ENCODE measurements around the gene PSMA8. TPM values are rescaled to one million over a fixed set of nuclear protein-coding genes. Genes with fewer than 3 reads are reported as not detected.

PSMA8 gene
- total and polyA plus RNA-seq, 2 of the 13 experiments (the other 11 are each of a cell fraction or from before 2014, with no cell fraction given): not detected

GRCh38 chr18:26103579-26103978 is 30.1 kb upstream of the PSMA8 start:
- BruUV-seq (replicated peaks): no TSS peak
- no peaks in the 10 kb centered on the region for H3K36me3 ChIP-seq (replicated peaks in 1 of 2; ENCODE audit: control insufficient read depth in 1 of 2, insufficient read depth in 2 of 2, low read length in 2 of 2)
- ATAC-seq: no peak
- no peaks in the 10 kb centered on the region for H4K20me1 ChIP-seq (ENCODE audit: insufficient read depth, low read length)
- CTCF ChIA-PET (ENCODE audit: low intra/inter-chr PET ratio, low total read pairs): no interaction called here
- WGBS (ENCODE audit: low lambda C conversion rate): 4% methylated on average over 5 of the region's 5 CpGs
- H3K79me2 ChIP-seq (ENCODE audit: insufficient read depth, low read length): no peaks in the 10 kb centered on the region
- intact Hi-C loops (cut with micrococcal nuclease; ENCODE audit: unreplicated experiment): no loop called here
- no peaks in the 10 kb centered on the region for H3K9me3 ChIP-seq (ENCODE audit: low read length)
- H3K27me3 ChIP-seq (ENCODE audit: control insufficient read depth in 1 of 2, insufficient read depth in 2 of 2, low read length in 2 of 2): no peaks in the 10 kb centered on the region
- no peak overlapping the region for H3K27ac ChIP-seq (ENCODE audit: extremely low read length, insufficient read depth, low read length)
- no peaks in the 10 kb centered on the region for H3K4me1 ChIP-seq (ENCODE audit: insufficient read depth, low read length)
- H3K4me3 ChIP-seq (replicated peaks in 1 of 3; ENCODE audit: insufficient read depth in 1 of 3, low read depth in 2 of 3, low read length in 3 of 3): no peak overlapping the region
- no peak for FAIRE-seq
- in situ Hi-C loops (cut with HindIII; ENCODE audit: extremely low pct_ligation_motif_present, low pct_unique_long_range_greater_than_20kb): no loop called here
- H3K4me2 ChIP-seq (ENCODE audit: low read depth, low read length): no peak overlapping the region
- no peak overlapping the region for H2AFZ ChIP-seq (ENCODE audit: low read length)
- H3K9ac ChIP-seq (ENCODE audit: insufficient read depth, low read depth, low read length): no peak overlapping the region
- peak; percentile 36 for TF ChIP-seq CTCF (CRISPR knock-in tag; IDR thresholded peaks at IDR 0.05)
- TF ChIP-seq SAFB2 (CRISPR knock-in tag; IDR thresholded peaks at IDR 0.05; ENCODE audit: borderline replicate concordance, low read depth): no peak
- DNase-seq (ENCODE audit: low spot score): peak; percentile 4
- POLR2A ChIA-PET: no interaction called here

GRCh38 chr18:26104035-26104434 is 29.6 kb upstream of the PSMA8 start:
- no peaks in the 10 kb centered on the region for H4K20me1 ChIP-seq (ENCODE audit: insufficient read depth, low read length)
- H3K79me2 ChIP-seq (ENCODE audit: insufficient read depth, low read length): no peaks in the 10 kb centered on the region
- H3K4me1 ChIP-seq (ENCODE audit: insufficient read depth, low read length): no peaks in the 10 kb centered on the region
- no TSS peak for BruUV-seq (replicated peaks)
- FAIRE-seq: no peak
- in situ Hi-C loops (cut with HindIII; ENCODE audit: extremely low pct_ligation_motif_present, low pct_unique_long_range_greater_than_20kb) (no loop called here), intact Hi-C loops (cut with micrococcal nuclease; ENCODE audit: unreplicated experiment) (no loop called here)
- no peaks in the 10 kb centered on the region for H3K27me3 ChIP-seq (ENCODE audit: control insufficient read depth in 1 of 2, insufficient read depth in 2 of 2, low read length in 2 of 2)
- no peak overlapping the region for H2AFZ ChIP-seq (ENCODE audit: low read length)
- H3K4me3 ChIP-seq (replicated peaks in 1 of 3; ENCODE audit: insufficient read depth in 1 of 3, low read depth in 2 of 3, low read length in 3 of 3): no peak overlapping the region
- CTCF ChIA-PET (ENCODE audit: low intra/inter-chr PET ratio, low total read pairs): no interaction called here
- no peak overlapping the region for H3K9ac ChIP-seq (ENCODE audit: insufficient read depth, low read depth, low read length)
- WGBS (ENCODE audit: low lambda C conversion rate): 11% methylated on average over 1 of the region's 1 CpG
- ATAC-seq: no peak
- no peak overlapping the region for H3K4me2 ChIP-seq (ENCODE audit: low read depth, low read length)
- H3K36me3 ChIP-seq (replicated peaks in 1 of 2; ENCODE audit: control insufficient read depth in 1 of 2, insufficient read depth in 2 of 2, low read length in 2 of 2): no peaks in the 10 kb centered on the region
- no peak for DNase-seq (ENCODE audit: low spot score)
- POLR2A ChIA-PET: no interaction called here
- TF ChIP-seq ATF7 (IDR thresholded peaks at IDR 0.05) (peak; percentile 94), ATF7 (CRISPR knock-in tag; IDR thresholded peaks at IDR 0.05) (no peak), ZNF513 (CRISPR knock-in tag; conservative IDR thresholded peaks at IDR 0.05) (no peak), CREB1 (IDR thresholded peaks at IDR 0.05) (peak; percentile 42), CREB1 (CRISPR knock-in tag; IDR thresholded peaks at IDR 0.05) (no peak)
- no peak overlapping the region for H3K27ac ChIP-seq (ENCODE audit: extremely low read length, insufficient read depth, low read length)
- no peaks in the 10 kb centered on the region for H3K9me3 ChIP-seq (ENCODE audit: low read length)

Measured in HepG2 (cell line).